K562 (cell line): ENCODE measurements around the gene PCBD2. TPM values are rescaled to one million over a fixed set of nuclear protein-coding genes. Genes with fewer than 3 reads are reported as not detected.

Experiments used
- ELF2 ChIP-seq: fragments of 250-450 bp; sonication (Bioruptor Pico); IDR thresholded peaks from 2 replicates; pipeline ENCODE4 v1.5.0; 2021; ENCODE audit warnings: mild to moderate bottlenecking
- EP400 ChIP-seq: fragments of 450-650 bp; IDR thresholded peaks from 2 replicates; pipeline ENCODE4 v1.6.1; 2017; ENCODE audit warnings: antibody characterized with exemption, mild to moderate bottlenecking, moderate library complexity
- FIP1L1 ChIP-seq: fragments of 200-400 bp; formaldehyde crosslinking; IDR thresholded peaks from 2 replicates; pipeline ENCODE4 v1.6.1; 2018; ENCODE audit warnings: mild to moderate bottlenecking, low read depth, low read length; ENCODE audit not compliant: poor library complexity, severe bottlenecking
- MCM7 ChIP-seq, 2 experiments: fragments of 450-650 bp; IDR thresholded peaks; 2 replicates each; pipeline ENCODE4 v1.6.1; 2016 to 2018
- MTA1 ChIP-seq: fragments of 450-650 bp; IDR thresholded peaks from 2 replicates; pipeline ENCODE4 v1.6.1; 2017; ENCODE audit warnings: borderline replicate concordance
- POLR2AphosphoS5 ChIP-seq: IDR thresholded peaks from 2 replicates; pipeline ENCODE4 v1.6.1; 2011; ENCODE audit warnings: mild to moderate bottlenecking, low read depth, low read length, moderate library complexity; ENCODE audit not compliant: control insufficient read depth, insufficient read depth
- RNF219 ChIP-seq: fragments of 250-450 bp; sonication (Bioruptor Pico); IDR thresholded peaks from 2 replicates; pipeline ENCODE4 v1.5.0; 2022; ENCODE audit warnings: mild to moderate bottlenecking
- SMARCA4 ChIP-seq: fragments of 450-650 bp; IDR thresholded peaks from 2 replicates; pipeline ENCODE4 v1.6.1; 2016
- SNIP1 ChIP-seq: fragments of 450-650 bp; IDR thresholded peaks from 2 replicates; pipeline ENCODE4 v1.7.1; 2017; ENCODE audit warnings: low read depth, mild to moderate bottlenecking
- XRCC5 ChIP-seq: fragments of 200-400 bp; formaldehyde crosslinking; IDR thresholded peaks from 2 replicates; pipeline ENCODE4 v1.6.1; 2017; ENCODE audit warnings: low read depth, mild to moderate bottlenecking, low read length
- ZBTB26 ChIP-seq: fragments of 450-650 bp; formaldehyde crosslinking; IDR thresholded peaks from 2 replicates; pipeline ENCODE4 v1.4.0; 2022; ENCODE audit warnings: missing genetic modification characterization
- ZNF444 ChIP-seq: fragments of 250-450 bp; sonication (Bioruptor Pico); IDR thresholded peaks from 2 replicates; pipeline ENCODE4 v1.4.0; 2020; ENCODE audit warnings: mild to moderate bottlenecking, moderate library complexity
- ZNF561 ChIP-seq: fragments of 450-650 bp; formaldehyde crosslinking; conservative IDR thresholded peaks from 2 replicates; pipeline ENCODE4 v1.4.0; 2020; ENCODE audit warnings: mild to moderate bottlenecking, moderate library complexity
- ZNF785 ChIP-seq: fragments of 250-450 bp; sonication (Bioruptor Pico); IDR thresholded peaks from 2 replicates; pipeline ENCODE4 v1.4.0; 2020; ENCODE audit warnings: mild to moderate bottlenecking
- polyA plus RNA-seq, 8 experiments: library from polyadenylated mRNA; depleted of rRNA in 4 of 8; stranded (reverse) in 5 of 8; unstranded in 3 of 8; fragments of >200 nt; fragmentation: Nextera tagmentation in 2 of 8; fragmentation: Illumina TruSeq in 1 of 8; extraction: Ambion mirVana in 2 of 8; extraction: Trizol in 1 of 8; gene quantifications; 2 replicates each; pipeline versions ENCODE4 v1.2.1 to v1.2.3, GENCODE V29; 2011 to 2014; ENCODE audit warnings: inconsistent platforms in 1 of 8, missing spikeins in 1 of 8
- total RNA-seq, 7 experiments: library from RNA; depleted of rRNA in 6 of 7; stranded (reverse); fragments of >200 nt in 6 of 7; fragmentation: Illumina TruSeq in 2 of 7; extraction: Trizol in 2 of 7; gene quantifications; 2 replicates each; pipeline versions ENCODE4 v1.2.1 to v1.2.3, GENCODE V29; 2011 to 2021; ENCODE audit warnings: low replicate concordance in 1 of 7
- TF ChIP-seq, protein P1 (sequence below): fragments of 450-650 bp; IDR thresholded peaks from 2 replicates; pipeline ENCODE4 v1.6.1; 2016; ENCODE audit warnings: low read depth
- TF ChIP-seq, protein P2 (sequence below): sonication (generic); formaldehyde crosslinking; IDR thresholded peaks from 2 replicates; pipeline ENCODE4 v1.8.0; 2022; ENCODE audit warnings: mild to moderate bottlenecking, missing genetic modification reagents

Gene PCBD2
- total and polyA plus RNA-seq, 9 of the 15 experiments (the other 6 are each of a cell fraction or from before 2014, with no cell fraction given) = 5.2 to 13.8 (median 7.8) TPM

DNA sequence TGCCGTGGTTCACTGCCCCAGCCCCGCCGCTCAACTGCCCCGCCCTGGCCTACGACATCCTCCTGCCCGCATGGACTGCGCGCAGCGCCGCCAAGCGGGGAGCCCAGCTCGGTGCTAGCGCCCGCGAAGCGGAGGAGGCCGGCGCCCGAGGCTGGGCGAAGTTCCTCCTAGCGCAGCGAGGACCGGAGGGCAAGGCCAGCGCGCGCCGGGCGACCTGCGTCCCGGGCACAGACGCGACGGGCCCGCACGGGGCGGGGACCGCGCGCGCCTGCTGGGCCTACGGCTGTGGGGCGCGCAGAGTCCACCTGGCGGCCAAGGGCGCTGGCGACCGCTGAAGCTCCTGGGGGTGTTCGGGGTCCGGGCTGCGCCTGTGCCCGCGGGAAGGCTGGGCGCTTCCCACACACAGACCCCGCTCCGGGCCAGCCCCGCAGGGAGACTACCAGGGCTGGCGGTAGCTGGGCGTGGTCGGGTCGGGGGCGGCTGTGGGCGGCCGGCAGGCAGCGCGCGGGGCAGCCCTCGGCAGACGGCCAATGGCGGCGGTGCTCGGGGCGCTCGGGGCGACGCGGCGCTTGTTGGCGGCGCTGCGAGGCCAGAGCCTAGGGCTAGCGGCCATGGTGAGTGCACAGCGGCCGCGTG, at the start of gene PCBD2 (continued):
- TF ChIP-seq, protein P1, sequence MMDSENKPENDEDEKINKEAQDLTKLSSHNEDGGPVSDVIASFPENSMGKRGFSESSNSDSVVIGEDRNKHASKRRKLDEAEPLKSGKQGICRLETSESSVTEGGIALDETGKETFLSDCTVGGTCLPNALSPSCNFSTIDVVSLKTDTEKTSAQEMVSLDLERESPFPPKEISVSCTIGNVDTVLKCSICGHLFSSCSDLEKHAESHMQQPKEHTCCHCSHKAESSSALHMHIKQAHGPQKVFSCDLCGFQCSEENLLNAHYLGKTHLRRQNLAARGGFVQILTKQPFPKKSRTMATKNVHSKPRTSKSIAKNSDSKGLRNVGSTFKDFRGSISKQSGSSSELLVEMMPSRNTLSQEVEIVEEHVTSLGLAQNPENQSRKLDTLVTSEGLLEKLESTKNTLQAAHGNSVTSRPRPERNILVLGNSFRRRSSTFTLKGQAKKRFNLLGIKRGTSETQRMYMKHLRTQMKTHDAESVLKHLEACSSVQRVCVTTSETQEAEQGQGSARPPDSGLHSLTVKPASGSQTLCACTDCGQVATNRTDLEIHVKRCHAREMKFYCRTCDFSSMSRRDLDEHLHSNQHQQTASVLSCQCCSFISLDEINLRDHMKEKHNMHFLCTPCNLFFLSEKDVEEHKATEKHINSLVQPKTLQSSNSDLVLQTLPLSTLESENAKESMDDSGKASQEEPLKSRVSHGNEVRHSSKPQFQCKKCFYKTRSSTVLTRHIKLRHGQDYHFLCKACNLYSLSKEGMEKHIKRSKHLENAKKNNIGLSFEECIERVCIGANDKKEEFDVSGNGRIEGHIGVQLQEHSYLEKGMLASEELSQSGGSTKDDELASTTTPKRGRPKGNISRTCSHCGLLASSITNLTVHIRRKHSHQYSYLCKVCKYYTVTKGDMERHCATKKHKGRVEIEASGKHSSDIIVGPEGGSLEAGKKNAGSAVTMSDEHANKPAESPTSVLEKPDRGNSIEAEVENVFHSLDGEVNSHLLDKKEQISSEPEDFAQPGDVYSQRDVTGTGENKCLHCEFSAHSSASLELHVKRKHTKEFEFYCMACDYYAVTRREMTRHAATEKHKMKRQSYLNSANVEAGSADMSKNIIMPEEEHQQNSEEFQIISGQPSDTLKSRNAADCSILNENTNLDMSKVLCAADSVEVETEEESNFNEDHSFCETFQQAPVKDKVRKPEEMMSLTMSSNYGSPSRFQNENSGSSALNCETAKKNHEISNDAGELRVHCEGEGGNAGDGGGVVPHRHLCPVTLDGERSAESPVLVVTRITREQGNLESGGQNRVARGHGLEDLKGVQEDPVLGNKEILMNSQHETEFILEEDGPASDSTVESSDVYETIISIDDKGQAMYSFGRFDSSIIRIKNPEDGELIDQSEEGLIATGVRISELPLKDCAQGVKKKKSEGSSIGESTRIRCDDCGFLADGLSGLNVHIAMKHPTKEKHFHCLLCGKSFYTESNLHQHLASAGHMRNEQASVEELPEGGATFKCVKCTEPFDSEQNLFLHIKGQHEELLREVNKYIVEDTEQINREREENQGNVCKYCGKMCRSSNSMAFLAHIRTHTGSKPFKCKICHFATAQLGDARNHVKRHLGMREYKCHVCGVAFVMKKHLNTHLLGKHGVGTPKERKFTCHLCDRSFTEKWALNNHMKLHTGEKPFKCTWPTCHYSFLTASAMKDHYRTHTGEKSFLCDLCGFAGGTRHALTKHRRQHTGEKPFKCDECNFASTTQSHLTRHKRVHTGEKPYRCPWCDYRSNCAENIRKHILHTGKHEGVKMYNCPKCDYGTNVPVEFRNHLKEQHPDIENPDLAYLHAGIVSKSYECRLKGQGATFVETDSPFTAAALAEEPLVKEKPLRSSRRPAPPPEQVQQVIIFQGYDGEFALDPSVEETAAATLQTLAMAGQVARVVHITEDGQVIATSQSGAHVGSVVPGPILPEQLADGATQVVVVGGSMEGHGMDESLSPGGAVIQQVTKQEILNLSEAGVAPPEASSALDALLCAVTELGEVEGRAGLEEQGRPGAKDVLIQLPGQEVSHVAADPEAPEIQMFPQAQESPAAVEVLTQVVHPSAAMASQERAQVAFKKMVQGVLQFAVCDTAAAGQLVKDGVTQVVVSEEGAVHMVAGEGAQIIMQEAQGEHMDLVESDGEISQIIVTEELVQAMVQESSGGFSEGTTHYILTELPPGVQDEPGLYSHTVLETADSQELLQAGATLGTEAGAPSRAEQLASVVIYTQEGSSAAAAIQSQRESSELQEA = no peak
- TF ChIP-seq ELF2 (peak; percentile 44; the same call in 1 of the 2 replicates), ZNF561 (no peak), RNF219 (CRISPR knock-in tag) (no peak), SMARCA4 (no peak), FIP1L1 (peak; percentile 97), MCM7 (IDR thresholded peaks at IDR 0.05) (no peak), ZNF785 (CRISPR knock-in tag) (no peak), MTA1 (no peak), XRCC5 (peak; percentile 96), SNIP1 (no peak), ZNF444 (CRISPR knock-in tag) (no peak), EP400 (peak; percentile 54; the same call in 1 of the 2 replicates), ZBTB26 (CRISPR knock-in tag) (no peak), POLR2AphosphoS5 (no peak; the same call in 1 of the 2 replicates)
- TF ChIP-seq, protein P2, sequence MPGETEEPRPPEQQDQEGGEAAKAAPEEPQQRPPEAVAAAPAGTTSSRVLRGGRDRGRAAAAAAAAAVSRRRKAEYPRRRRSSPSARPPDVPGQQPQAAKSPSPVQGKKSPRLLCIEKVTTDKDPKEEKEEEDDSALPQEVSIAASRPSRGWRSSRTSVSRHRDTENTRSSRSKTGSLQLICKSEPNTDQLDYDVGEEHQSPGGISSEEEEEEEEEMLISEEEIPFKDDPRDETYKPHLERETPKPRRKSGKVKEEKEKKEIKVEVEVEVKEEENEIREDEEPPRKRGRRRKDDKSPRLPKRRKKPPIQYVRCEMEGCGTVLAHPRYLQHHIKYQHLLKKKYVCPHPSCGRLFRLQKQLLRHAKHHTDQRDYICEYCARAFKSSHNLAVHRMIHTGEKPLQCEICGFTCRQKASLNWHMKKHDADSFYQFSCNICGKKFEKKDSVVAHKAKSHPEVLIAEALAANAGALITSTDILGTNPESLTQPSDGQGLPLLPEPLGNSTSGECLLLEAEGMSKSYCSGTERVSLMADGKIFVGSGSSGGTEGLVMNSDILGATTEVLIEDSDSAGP = no peak
